Spleen (tissue), 7 donors: ENCODE results near the gene PRDM16.

Source experiments
- POLR2A ChIP-seq, 3 donors: fragments of 450-650 bp; IDR thresholded peaks; one replicate each; pipeline ENCODE4 v1.5.1; 2017; ENCODE audit warnings: antibody characterized with exemption in 3 of 3, mild to moderate bottlenecking in 1 of 3
- POLR2AphosphoS5 ChIP-seq, 3 donors: sonication (generic); formaldehyde crosslinking; IDR thresholded peaks; one replicate each; pipeline ENCODE4 v1.5.1; 2017; ENCODE audit warnings: antibody characterized with exemption in 3 of 3
- TF ChIP-seq, protein P1 (sequence below), 11 experiments: fragments of 200-600 bp in 7 of 11; fragments of 450-650 bp in 4 of 11; sonication (generic) in 4 of 11; IDR thresholded peaks in 8 of 11; conservative IDR thresholded peaks in 3 of 11; 1 replicate in 7 of 11; 2 replicates in 4 of 11; pipeline versions ENCODE4 v1.4.0 to v1.8.0; 2016 to 2021; ENCODE audit warnings: antibody characterized with exemption in 11 of 11, inconsistent platforms in 4 of 11, mild to moderate bottlenecking in 1 of 11
- donor health status: DM: no; HTN: no; CAD: no; lungs with moderate emphysema.
- donor health status: DM: no; HTN: no; CAD: no.
- donor health status: DM: no; HTN: no; CAD: no.

DNA sequence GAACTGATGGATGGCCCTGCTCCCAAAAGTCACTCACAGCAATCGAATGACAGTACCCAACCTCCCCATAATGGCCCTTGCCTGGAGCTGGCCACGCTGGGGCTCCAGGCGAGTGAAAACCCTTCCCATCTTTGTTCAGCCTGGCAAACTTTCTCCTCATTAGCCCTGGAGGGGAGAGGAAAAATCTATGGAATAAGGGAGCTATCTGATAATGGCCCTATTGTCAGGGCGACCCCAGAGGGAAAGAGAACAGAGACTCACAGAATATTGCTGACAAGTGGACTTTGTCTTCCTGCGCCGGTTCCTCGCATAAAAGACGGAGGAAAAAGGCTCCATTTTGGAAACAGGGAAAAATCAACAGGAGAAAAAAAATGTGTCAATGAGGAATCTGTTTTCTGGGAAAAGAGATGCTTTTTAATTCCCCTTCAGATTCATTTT is 372.4 kb downstream of the PRDM16 start:
- TF ChIP-seq, protein P1, sequence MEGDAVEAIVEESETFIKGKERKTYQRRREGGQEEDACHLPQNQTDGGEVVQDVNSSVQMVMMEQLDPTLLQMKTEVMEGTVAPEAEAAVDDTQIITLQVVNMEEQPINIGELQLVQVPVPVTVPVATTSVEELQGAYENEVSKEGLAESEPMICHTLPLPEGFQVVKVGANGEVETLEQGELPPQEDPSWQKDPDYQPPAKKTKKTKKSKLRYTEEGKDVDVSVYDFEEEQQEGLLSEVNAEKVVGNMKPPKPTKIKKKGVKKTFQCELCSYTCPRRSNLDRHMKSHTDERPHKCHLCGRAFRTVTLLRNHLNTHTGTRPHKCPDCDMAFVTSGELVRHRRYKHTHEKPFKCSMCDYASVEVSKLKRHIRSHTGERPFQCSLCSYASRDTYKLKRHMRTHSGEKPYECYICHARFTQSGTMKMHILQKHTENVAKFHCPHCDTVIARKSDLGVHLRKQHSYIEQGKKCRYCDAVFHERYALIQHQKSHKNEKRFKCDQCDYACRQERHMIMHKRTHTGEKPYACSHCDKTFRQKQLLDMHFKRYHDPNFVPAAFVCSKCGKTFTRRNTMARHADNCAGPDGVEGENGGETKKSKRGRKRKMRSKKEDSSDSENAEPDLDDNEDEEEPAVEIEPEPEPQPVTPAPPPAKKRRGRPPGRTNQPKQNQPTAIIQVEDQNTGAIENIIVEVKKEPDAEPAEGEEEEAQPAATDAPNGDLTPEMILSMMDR (IDR thresholded peaks at IDR 0.05 in 8 of 11, conservative IDR thresholded peaks at IDR 0.05 in 3 of 11): no peak
- no peak for TF ChIP-seq POLR2A (IDR thresholded peaks at IDR 0.05)
- TF ChIP-seq POLR2AphosphoS5 (IDR thresholded peaks at IDR 0.05): no peak
